Measurements from ENCODE around the gene DPP8. TPM values are rescaled to one million over a fixed set of nuclear protein-coding genes. Genes with fewer than 3 reads are reported as not detected.
"Not testable (repeated sequence)": the region's sequence is repeated elsewhere in the genome, so short reads cannot be mapped to it uniquely, and the experiment has no call there.

Gene DPP8
- total RNA-seq, 4 donors from 2014 or later = 30.5 to 42.4 (median 41.5) TPM

DNA sequence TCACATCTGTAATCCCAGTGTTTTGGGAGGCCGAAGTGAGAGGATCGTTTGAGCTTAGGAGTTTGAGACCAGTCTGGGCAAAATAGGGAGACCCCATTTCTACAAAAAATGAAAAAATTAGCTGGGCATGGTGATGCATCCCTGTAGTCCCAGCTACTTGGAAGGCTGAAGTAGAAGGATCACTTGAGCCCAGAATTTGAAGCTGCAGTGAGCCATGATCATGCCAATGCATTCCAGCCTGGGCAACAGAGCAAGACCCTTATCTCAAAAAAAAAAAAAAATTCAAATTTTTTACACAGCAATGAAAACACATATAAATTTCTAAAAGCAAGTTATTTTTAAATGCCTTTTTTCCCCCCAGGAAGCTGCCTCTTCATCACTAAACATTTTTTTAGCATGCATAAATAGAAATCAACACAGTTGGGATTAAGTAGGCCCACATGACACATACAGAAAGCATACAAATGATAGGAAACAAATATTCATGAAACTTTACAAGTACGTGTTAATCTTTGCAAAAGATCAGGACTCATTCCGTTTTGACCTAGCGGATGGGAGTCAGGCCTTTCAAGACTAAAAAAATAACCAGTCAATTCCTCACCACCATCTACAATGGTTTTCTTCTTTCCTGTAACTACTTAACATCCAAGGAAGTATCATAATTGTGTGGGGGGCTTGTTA lies 49.1 kb downstream of the DPP8 start:
- TF ChIP-seq, protein P1, sequence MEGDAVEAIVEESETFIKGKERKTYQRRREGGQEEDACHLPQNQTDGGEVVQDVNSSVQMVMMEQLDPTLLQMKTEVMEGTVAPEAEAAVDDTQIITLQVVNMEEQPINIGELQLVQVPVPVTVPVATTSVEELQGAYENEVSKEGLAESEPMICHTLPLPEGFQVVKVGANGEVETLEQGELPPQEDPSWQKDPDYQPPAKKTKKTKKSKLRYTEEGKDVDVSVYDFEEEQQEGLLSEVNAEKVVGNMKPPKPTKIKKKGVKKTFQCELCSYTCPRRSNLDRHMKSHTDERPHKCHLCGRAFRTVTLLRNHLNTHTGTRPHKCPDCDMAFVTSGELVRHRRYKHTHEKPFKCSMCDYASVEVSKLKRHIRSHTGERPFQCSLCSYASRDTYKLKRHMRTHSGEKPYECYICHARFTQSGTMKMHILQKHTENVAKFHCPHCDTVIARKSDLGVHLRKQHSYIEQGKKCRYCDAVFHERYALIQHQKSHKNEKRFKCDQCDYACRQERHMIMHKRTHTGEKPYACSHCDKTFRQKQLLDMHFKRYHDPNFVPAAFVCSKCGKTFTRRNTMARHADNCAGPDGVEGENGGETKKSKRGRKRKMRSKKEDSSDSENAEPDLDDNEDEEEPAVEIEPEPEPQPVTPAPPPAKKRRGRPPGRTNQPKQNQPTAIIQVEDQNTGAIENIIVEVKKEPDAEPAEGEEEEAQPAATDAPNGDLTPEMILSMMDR (IDR thresholded peaks at IDR 0.05) = no peak
- no peak for TF ChIP-seq POLR2A (IDR thresholded peaks at IDR 0.05)
- Histone ChIP-seq H3K4me3 (no peak overlapping the region), H3K27me3 (no peaks in the 10 kb centered on the region), H3K36me3 (peaks cover 0 to 89% (median 0%) of the 10 kb centered on the region in 3 donors), H3K9me3 (no peaks in the 10 kb centered on the region), H3K27ac (no peak overlapping the region), H3K4me1 (no peaks in the 10 kb centered on the region)
- no peak for DNase-seq

DNA sequence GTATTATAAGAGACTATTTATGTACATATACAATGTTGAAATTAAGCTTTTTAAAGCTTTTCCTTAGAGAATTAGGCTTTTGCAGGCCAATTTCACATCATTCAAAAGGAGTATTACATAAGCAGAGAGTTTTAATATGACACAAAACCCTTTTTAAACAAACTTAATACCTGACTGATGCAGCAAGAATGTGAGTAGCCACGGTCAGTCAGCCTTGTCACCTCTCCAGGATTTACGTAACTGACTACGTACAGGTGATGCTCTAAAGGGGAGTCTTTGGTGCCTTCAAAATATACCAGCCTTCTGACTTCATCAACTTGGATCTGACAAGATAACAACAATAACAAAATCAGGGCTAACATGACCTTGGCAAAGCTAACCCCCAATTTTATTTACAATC lies 50.6 kb downstream of the DPP8 start:
- Histone ChIP-seq H3K36me3 (peaks cover 0 to 90% (median 0%) of the 10 kb centered on the region in 3 donors), H3K4me3 (no peak overlapping the region), H3K4me1 (no peaks in the 10 kb centered on the region), H3K9me3 (no peaks in the 10 kb centered on the region), H3K27ac (no peak overlapping the region), H3K27me3 (no peaks in the 10 kb centered on the region)
- no peak for TF ChIP-seq POLR2A (IDR thresholded peaks at IDR 0.05)
- TF ChIP-seq, protein P1 (IDR thresholded peaks at IDR 0.05) = no peak
- no peak for DNase-seq

DNA sequence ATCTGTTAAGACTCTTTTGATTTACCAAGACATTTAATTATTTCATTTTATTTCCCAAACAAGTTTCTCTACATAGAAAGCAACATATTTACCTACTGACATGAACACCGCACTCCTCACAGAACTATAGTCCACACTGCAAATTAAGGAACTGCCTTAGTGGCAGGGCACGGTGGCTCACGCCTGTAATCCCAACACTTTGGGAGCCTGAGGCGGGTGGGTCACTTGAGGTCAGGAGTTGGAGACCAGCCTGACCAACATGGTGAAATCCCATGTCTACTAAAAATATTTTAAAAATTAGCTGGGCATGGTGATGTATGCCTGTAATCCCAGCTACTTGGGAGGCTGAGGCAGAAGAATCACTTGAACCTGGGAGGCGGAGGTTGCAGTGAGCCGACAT lies 54.4 kb downstream of the DPP8 start:
- not testable (repeated sequence) for H3K27me3 ChIP-seq, H3K9me3 ChIP-seq, H3K27ac ChIP-seq, H3K4me3 ChIP-seq, H3K4me1 ChIP-seq, DNase-seq
- H3K36me3 ChIP-seq = peaks cover 0 to 98% (median 4%) of the 10 kb centered on the region in 3 donors

DNA sequence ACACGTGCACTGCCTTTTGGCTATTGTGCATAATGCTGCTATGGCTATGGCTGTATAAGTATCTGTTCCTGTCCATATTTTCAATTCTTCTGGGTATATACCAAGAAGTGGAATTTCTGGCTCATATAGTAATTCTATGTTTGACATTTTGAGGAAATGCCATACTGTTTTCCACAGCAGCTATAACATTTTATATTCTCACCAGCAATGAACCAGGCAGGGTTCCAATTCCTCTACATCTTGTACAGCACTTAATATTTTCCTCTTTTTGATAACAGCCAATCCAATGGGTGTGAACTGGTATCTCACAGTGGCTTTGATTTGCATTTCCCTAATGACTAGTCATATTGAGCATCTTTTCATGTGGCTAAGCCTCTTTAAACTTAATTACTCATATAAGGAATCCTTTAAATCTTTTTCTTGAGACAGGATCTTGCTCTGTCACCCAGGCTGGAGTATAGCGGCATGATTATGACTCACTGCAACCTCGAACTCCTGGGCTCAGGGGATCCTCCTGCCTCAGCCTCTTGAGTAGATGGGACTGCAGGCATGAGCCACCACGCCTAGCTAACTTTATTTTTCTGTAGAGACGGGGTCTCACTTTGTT lies 56.6 kb downstream of the DPP8 start:
- TF ChIP-seq, protein P1 (IDR thresholded peaks at IDR 0.05) = no peak
- no peak for TF ChIP-seq POLR2A (IDR thresholded peaks at IDR 0.05)
- Histone ChIP-seq H3K9me3 (no peaks in the 10 kb centered on the region), H3K27me3 (no peaks in the 10 kb centered on the region), H3K27ac (no peak overlapping the region), H3K36me3 (peaks cover 0 to 97% (median 7%) of the 10 kb centered on the region in 3 donors), H3K4me3 (no peak overlapping the region), H3K4me1 (no peaks in the 10 kb centered on the region)
- no peak for DNase-seq

DNA sequence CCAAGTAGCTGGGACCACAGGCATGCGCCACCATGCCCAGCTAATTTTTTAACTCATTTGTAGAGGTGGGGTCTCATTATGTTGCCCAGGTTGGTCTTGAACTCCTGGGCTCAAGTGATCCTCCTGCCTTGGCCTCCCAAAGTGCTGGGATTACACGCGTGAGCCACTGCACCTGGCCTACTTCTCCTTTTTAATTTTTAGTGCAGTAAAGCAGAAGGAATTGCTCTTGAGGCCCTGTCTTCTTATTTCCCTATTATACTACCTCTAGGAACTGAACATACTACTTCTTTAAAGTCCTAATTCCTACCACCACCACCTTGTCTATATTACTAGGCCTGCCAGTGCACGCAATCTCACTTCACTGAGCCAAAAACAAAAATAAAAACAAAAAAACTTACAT lies 62.2 kb downstream of the DPP8 start:
- not testable (repeated sequence) for H3K4me1 ChIP-seq, H3K4me3 ChIP-seq, H3K27ac ChIP-seq, H3K27me3 ChIP-seq, H3K9me3 ChIP-seq, DNase-seq
- H3K36me3 ChIP-seq = peaks cover 0 to 96% (median 3%) of the 10 kb centered on the region in 3 donors

DNA sequence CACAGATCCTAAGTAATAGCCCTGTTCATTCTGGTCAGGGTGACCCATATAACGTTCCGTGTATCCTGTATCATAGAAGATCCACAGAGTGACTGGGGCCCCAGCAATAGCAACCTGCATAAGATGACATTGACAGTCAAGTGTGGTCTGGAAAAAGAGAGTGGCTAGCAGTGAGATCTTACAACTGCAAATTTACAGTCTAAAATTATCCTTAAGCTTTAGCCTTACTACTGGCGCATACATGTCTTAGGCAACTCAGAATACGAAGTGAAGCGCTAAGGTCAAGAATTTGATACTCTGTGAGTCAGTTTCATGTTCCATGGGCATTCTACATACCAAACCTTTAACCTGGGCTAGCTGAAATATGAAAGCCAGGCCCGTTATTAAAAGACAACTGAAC lies 65.5 kb downstream of the DPP8 start:
- Histone ChIP-seq H3K27me3 (no peaks in the 10 kb centered on the region), H3K4me3 (no peak overlapping the region), H3K9me3 (no peaks in the 10 kb centered on the region), H3K36me3 (peaks cover 0 to 89% (median 3%) of the 10 kb centered on the region in 3 donors), H3K4me1 (no peaks in the 10 kb centered on the region), H3K27ac (no peak overlapping the region)
- TF ChIP-seq, protein P1 (IDR thresholded peaks at IDR 0.05) = no peak
- no peak for TF ChIP-seq POLR2A (IDR thresholded peaks at IDR 0.05)
- DNase-seq = no peak
